GM18870 (cell line): ENCODE data around the gene RAVER2.
"Not testable (repeated sequence)": the region's sequence is repeated elsewhere in the genome, so short reads cannot be mapped to it uniquely, and the experiment has no call there.

Experiments
- ATAC-seq: cut with Tn5 transposase; IDR thresholded peaks from one replicate; pipeline ENCODE4 v1.9.1; 2021; ENCODE audit warnings: moderate library complexity; ENCODE audit not compliant: unreplicated experiment

The RAVER2 gene

DNA sequence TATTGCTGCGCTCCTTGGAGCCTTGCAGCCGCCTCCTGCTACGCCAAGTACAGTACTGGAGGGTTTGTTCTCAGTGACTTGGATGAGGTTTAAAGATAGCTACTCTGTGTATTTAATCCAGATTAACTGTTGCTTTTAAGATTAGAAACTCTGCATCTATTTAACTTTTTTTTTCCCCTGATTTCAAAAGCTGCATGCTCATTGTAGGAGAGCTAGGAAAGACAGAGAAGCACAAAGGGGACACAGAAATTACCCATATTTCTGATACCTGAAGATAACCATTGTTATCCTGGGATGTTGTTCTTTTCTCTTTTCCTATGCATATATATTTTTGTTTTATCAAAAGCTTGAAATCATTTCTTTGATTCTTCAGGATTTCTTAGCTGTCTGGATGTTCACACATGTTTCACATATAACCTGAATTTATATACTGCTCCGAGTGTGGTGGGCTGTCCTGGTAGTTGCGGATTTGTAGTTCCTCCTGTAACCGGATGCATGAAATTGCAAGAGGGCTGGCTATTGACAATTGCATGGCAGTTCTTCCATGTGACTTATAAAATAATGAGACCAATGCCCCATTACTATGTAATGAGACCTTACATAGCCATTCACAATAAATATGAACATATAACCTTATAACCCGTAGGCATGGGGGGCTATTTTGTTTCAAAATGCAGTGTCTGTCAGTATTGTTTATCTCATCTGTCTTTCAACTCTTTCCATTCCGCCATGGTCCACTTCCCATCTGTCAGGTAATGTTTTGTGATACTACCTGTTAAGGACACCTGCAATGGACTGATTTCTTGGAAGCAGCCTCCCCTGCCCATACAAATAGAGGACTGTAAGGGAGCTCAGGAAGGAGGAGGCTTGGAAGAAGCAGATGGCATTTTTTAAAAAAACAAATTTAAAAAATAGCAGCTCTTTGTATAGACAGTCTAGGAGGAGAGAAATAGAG lies 1.4 kb downstream of the RAVER2 start:
- no peak for ATAC-seq

- ATAC-seq = no peak
Observed at GRCh38 chr1:64748222-64748621, 3.3 kb downstream of the RAVER2 start.

DNA sequence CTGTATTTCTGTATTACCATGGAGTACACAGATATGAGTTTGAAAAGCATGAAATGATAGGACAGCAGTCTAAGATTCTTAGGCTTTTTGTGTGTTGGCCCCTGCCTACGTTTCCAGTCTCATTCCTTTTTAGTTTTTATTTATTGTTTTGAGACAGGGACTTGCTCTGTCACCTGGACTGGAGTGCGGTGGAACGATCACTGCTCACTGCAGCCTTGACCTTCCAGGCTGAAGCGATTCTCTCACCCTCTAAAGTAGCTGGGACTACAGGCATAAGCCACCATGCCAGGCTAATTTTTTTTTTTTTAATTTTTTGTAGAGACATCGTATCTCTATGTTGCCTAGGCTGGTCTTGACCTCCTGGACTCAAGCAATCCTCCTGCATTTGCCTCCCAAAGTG lies 3.8 kb downstream of the RAVER2 start:
- no peak for ATAC-seq

GRCh38 chr1:64750092-64750491 lies 5.2 kb downstream of the RAVER2 start:
- no peak for ATAC-seq

- no peak for ATAC-seq
Observed at GRCh38 chr1:64750875-64751274, 6.0 kb downstream of the RAVER2 start.

- ATAC-seq = no peak
Observed at GRCh38 chr1:64754173-64754572, 9.3 kb downstream of the RAVER2 start.

- ATAC-seq = no peak
Observed at GRCh38 chr1:64755361-64755760, 10.5 kb downstream of the RAVER2 start.

GRCh38 chr1:64756770-64757169 lies 11.9 kb downstream of the RAVER2 start:
- no peak for ATAC-seq

- ATAC-seq = no peak
Observed at GRCh38 chr1:64757213-64757612, 12.3 kb downstream of the RAVER2 start.

- ATAC-seq = no peak
Observed at GRCh38 chr1:64758233-64758632, 13.4 kb downstream of the RAVER2 start.

DNA sequence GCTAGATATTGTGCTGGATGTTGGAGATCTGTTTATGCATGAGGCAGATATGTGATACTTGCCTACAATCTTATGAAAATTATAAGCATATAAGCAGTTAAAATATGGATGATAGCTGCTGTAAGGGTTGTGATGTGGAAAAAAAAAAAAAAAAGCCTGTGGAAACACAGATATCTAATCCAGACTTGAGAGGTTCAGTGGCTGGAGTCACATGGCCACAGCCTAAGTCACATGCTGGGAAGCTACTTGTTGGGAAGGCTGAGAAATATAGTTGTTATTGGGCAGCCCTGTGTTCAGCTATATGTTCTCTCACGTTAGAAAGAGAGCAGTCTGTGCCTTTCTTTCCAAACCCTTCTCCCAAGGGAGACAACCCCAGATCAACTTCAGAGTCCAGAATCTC lies 15.1 kb downstream of the RAVER2 start:
- ATAC-seq = no peak

DNA sequence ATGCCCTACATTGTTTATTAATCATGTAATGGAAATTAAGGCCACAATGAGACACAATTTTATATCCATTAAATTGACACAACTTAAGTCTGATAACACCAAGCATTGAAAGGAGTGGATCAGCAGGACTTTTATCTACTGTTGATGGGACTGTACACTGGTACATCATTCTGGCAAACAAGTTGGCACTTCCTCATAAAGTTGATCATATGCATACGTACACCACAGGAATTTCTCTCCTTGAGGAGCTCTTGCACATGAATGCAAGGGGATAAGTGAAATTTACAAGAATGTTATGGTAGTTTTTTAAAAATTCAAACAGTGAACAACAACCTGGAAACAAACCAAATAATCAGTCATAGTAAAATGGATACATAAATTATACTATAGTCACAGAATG lies 20.1 kb downstream of the RAVER2 start:
- ATAC-seq = no peak

DNA sequence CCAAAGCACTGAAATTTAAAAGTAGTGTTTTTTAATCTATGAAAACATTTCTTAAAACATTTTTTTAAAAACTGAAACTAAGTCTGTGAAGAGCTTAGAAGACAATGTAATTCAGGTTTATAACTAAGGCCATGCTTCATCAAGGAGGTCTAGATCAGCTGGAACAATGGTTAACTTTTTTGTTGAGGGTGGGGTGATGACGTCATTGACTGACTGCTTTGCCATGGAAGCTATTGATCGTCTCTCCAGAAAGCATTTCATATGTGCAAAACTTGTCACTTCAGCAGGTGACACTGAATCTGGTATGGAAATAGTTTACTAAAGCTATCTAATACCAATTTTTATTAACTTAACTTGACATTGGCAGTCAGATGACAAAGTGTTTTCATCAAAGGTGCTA lies 21.0 kb downstream of the RAVER2 start:
- ATAC-seq = no peak

GRCh38 chr1:64766429-64766828 lies 21.6 kb downstream of the RAVER2 start:
- no peak for ATAC-seq

- no peak for ATAC-seq
Observed at GRCh38 chr1:64769482-64769881, 24.6 kb downstream of the RAVER2 start.

- no peak for ATAC-seq
Observed at GRCh38 chr1:64769971-64770370, 25.1 kb downstream of the RAVER2 start.

DNA sequence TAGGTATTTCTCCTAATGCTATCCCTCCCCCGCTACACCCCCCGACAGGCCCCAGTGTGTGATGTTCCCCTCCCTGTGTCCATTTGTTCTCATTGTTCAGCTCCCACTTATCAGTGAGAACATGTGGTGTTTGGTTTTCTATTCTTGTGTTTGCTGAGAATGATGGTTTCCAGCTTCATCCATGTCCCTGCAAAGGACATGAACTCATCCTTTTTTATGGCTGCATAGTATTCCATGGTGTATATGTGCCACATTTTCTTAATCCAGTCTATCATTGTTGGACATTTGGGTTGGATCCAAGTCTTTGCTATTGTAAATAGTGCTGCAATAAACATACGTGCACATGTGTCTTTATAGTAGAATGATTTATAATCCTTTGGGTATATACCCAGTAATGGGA lies 28.4 kb downstream of the RAVER2 start:
- ATAC-seq = not testable (repeated sequence)

DNA sequence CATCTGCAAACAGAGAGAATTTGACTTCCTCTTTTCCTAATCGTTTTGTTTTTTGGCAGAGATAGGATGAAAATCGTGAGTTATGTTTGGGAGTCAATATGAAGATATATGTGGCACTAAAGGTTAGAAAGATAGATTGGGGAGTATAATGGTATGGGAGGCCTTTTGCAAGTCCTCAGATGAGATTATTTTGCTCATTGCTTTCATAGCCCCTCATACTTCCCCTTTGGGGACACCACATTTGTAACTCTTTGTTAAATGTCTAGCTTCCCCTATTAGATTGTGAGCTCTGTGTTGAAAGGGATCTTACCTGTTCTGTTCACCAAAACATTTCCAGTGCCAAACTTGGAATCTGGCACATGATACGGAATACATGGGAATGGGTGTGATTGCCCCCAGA lies 30.2 kb downstream of the RAVER2 start:
- ATAC-seq = no peak

- not testable (repeated sequence) for ATAC-seq
Observed at GRCh38 chr1:64782044-64782443, 37.2 kb downstream of the RAVER2 start.

DNA sequence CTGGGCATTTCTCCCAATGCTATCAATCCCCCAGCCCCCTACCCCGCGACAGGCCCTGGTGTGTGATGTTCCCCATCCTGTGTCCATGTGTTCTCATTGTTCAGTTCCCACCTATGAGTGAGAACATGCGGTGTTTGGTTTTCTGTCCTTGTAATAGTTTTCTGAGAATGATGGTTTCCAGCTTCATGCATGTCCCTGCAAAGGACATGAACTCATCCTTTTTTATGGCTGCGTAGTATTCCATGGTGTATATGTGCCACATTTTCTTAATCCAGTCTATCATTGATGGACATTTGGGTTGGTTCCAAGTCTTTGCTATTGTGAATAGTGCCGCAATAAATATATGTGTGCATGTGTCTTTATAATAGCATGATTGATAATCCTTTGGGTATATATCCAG lies 38.0 kb downstream of the RAVER2 start:
- ATAC-seq = not testable (repeated sequence)

GRCh38 chr1:64790832-64791487 lies 46.1 kb downstream of the RAVER2 start:
- no peak for ATAC-seq

DNA sequence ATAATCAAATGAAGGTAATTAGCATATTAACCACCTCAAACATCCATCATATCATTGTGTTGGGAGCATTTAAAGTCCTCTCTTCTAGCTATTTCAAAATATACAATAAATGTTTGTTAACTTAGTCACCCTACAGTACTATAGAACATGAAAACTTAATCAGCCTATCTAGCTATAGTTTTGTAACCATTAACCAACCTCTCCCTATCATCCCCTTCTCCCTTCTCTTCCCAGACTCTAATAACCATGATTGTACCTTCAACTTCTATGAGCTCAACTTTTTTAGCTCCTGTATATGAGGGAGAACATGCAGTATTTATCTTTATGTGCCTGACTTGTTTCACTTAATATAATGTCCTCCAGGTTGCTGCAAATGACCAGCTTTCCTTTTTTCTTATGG lies 54.0 kb downstream of the RAVER2 start:
- no peak for ATAC-seq
